ENCODE data around the gene RNF225.
"Not testable (repeated sequence)": the region's sequence is repeated elsewhere in the genome, so short reads cannot be mapped to it uniquely, and the experiment has no call there.

RNF225 gene

GRCh38 chr19:58395220-58395978 lies at the start of gene RNF225:
RNF225 (plus strand) TSS chr19:58395656; CDS start chr19:58396090, 434 bp downstream.
- DNase-seq = no peak

- DNase-seq = peak; percentile 64
These were observed 48.2 kb upstream of the RNF225 start for GRCh38 chr19:58346961-58347929.

GRCh38 chr19:58348080-58348479 lies 47.4 kb upstream of the RNF225 start:
- not testable (repeated sequence) for DNase-seq

- no peak for DNase-seq
These were observed 45.9 kb upstream of the RNF225 start for GRCh38 chr19:58349590-58349989.

GRCh38 chr19:58350001-58350861 lies 45.2 kb upstream of the RNF225 start:
- no peak for DNase-seq

GRCh38 chr19:58350871-58351557 lies 44.4 kb upstream of the RNF225 start:
- no peak for DNase-seq

GRCh38 chr19:58351558-58351878 lies 43.9 kb upstream of the RNF225 start:
- no peak for DNase-seq

- DNase-seq = no peak
These were observed 43.3 kb upstream of the RNF225 start for GRCh38 chr19:58351990-58352755.

- no peak for DNase-seq
These were observed 42.4 kb upstream of the RNF225 start, which contains the start of gene A1BG for GRCh38 chr19:58352760-58353671. A1BG (minus strand) TSS chr19:58353492; CDS start chr19:58353437, 55 bp downstream.

GRCh38 chr19:58353717-58354477 lies 41.6 kb upstream of the RNF225 start:
- no peak for DNase-seq

GRCh38 chr19:58354478-58355030 lies 40.9 kb upstream of the RNF225 start:
- DNase-seq = no peak

GRCh38 chr19:58355215-58355796 lies 40.1 kb upstream of the RNF225 start:
- DNase-seq = no peak

GRCh38 chr19:58355908-58356765 lies 39.3 kb upstream of the RNF225 start:
- peak; percentile 27 for DNase-seq

GRCh38 chr19:58356766-58357480 lies 38.5 kb upstream of the RNF225 start:
- no peak for DNase-seq

GRCh38 chr19:58357481-58358145 lies 37.8 kb upstream of the RNF225 start:
- no peak for DNase-seq

- peak; percentile 53 for DNase-seq
These were observed 33.6 kb upstream of the RNF225 start for GRCh38 chr19:58361900-58362271.
